ENCODE data around the gene ABCB4.

- no peak for TF ChIP-seq EZH2 (IDR thresholded peaks at IDR 0.05; ENCODE audit: low read depth)
- TF ChIP-seq, protein P1, sequence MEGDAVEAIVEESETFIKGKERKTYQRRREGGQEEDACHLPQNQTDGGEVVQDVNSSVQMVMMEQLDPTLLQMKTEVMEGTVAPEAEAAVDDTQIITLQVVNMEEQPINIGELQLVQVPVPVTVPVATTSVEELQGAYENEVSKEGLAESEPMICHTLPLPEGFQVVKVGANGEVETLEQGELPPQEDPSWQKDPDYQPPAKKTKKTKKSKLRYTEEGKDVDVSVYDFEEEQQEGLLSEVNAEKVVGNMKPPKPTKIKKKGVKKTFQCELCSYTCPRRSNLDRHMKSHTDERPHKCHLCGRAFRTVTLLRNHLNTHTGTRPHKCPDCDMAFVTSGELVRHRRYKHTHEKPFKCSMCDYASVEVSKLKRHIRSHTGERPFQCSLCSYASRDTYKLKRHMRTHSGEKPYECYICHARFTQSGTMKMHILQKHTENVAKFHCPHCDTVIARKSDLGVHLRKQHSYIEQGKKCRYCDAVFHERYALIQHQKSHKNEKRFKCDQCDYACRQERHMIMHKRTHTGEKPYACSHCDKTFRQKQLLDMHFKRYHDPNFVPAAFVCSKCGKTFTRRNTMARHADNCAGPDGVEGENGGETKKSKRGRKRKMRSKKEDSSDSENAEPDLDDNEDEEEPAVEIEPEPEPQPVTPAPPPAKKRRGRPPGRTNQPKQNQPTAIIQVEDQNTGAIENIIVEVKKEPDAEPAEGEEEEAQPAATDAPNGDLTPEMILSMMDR (conservative IDR thresholded peaks at IDR 0.05) = no peak
These were observed 49.3 kb downstream of the ABCB4 start for GRCh38 chr7:87426160-87426559.

Measured in PC-9 (cell line).